PC-9 (cell line): ENCODE data around the gene UBE2G2. TPM values are rescaled to one million over a fixed set of nuclear protein-coding genes. Genes with fewer than 3 reads are reported as not detected.

ENCODE experiments used
- BruUV-seq: library from RNA; stranded (reverse); fragments of 400-500 nt; replicated peaks from 2 replicates; lab custom pipeline; 2021; lab: Mats Ljungman, UMichigan
- CTCF ChIA-PET: fragments of 300-600 bp; sonication (Branson Sonifier 250); formaldehyde crosslinking; loops from one replicate; lab custom pipeline; 2022; ENCODE audit warnings: antibody characterized with exemption; lab: Charles Lee
- POLR2A ChIA-PET: fragments of 300-600 bp; sonication (Branson Sonifier 250); formaldehyde crosslinking; loops from one replicate; lab custom pipeline; 2022; ENCODE audit warnings: antibody characterized with exemption; ENCODE audit not compliant: unreplicated experiment; lab: Charles Lee
- DNase-seq, 2 experiments: peaks; one replicate each; pipeline versions ENCODE4 v3.0.0 to v3.0.0-alpha.2; 2015 to 2022; ENCODE audit warnings: mixed read lengths in 1 of 2
- H2AFZ ChIP-seq: fragments of 200-600 bp; sonication (generic); 2 replicates; pipeline ENCODE4 v1.8.1; 2017; ENCODE audit warnings: antibody characterized with exemption
- H3F3A ChIP-seq: fragments of 200-600 bp; sonication (generic); 2 replicates; pipeline ENCODE4 v1.8.1; 2017; ENCODE audit warnings: antibody characterized with exemption, mild to moderate bottlenecking, low read depth; ENCODE audit not compliant: insufficient read depth
- H3K27ac ChIP-seq: fragments of 200-600 bp; sonication (generic); 2 replicates; pipeline ENCODE4 v1.6.1; 2016; ENCODE audit warnings: mixed run types
- H3K27me3 ChIP-seq: fragments of 200-600 bp; sonication (generic); 2 replicates; pipeline ENCODE4 v1.6.1; 2016; ENCODE audit warnings: low read depth, mixed run types; ENCODE audit not compliant: insufficient read depth
- H3K36me3 ChIP-seq: fragments of 200-600 bp; sonication (generic); 2 replicates; pipeline ENCODE4 v1.6.1; 2016; ENCODE audit warnings: low read depth, mixed run types
- H3K4me1 ChIP-seq: fragments of 200-600 bp; sonication (generic); replicated peaks from 2 replicates; pipeline ENCODE4 v1.6.1; 2016; ENCODE audit warnings: mixed run types; ENCODE audit not compliant: insufficient read depth
- H3K4me2 ChIP-seq: fragments of 200-600 bp; sonication (generic); 2 replicates; pipeline ENCODE4 v1.6.1; 2017; ENCODE audit warnings: mixed run types
- H3K4me3 ChIP-seq: fragments of 200-600 bp; sonication (generic); 2 replicates; pipeline ENCODE4 v1.6.1; 2016; ENCODE audit warnings: mixed run types
- H3K79me2 ChIP-seq: fragments of 200-600 bp; sonication (generic); 2 replicates; pipeline ENCODE4 v1.6.1; 2017; ENCODE audit warnings: low read depth, mixed run types
- H3K9me2 ChIP-seq: fragments of 200-600 bp; sonication (generic); 2 replicates; pipeline ENCODE4 v1.8.1; 2017; ENCODE audit warnings: mild to moderate bottlenecking; ENCODE audit not compliant: insufficient read depth
- H3K9me3 ChIP-seq: fragments of 200-600 bp; sonication (generic); 2 replicates; pipeline ENCODE4 v1.8.1; 2016; ENCODE audit warnings: low read depth; ENCODE audit not compliant: insufficient read depth
- H4K20me1 ChIP-seq: fragments of 200-600 bp; sonication (generic); 2 replicates; pipeline ENCODE4 v1.8.1; 2017; ENCODE audit not compliant: insufficient read depth
- CTCF ChIP-seq: fragments of 200-600 bp; sonication (generic); conservative IDR thresholded peaks from 2 replicates; pipeline ENCODE4 v1.6.1; 2017; ENCODE audit warnings: mixed run types, antibody characterized with exemption, mild to moderate bottlenecking, moderate library complexity
- EZH2 ChIP-seq: fragments of 200-600 bp; sonication (generic); IDR thresholded peaks from 2 replicates; pipeline ENCODE4 v1.8.0; 2017; ENCODE audit warnings: antibody characterized with exemption, low read depth
- intact Hi-C: fragments of 100-400 bp; cut with micrococcal nuclease; formaldehyde crosslinking; loops from one replicate; pipeline ENCODE4 v1.10.0; 2022; ENCODE audit not compliant: unreplicated experiment
- total RNA-seq: library from RNA; stranded (reverse); gene quantifications from 2 replicates; pipeline ENCODE4 v1.2.3, GENCODE V29; 2021

UBE2G2 gene
- total RNA-seq, 1 experiment from 2014 or later, result 51.9 TPM

GRCh38 chr21:44739316-44739715 lies 62.3 kb downstream of the UBE2G2 start:
- no peak for DNase-seq
- CTCF ChIA-PET, result no interaction called here
- Histone ChIP-seq H3K79me2 (no peaks in the 10 kb centered on the region), H3F3A (no peaks in the 10 kb centered on the region), H3K9me3 (no peaks in the 10 kb centered on the region), H3K9me2 (no peaks in the 10 kb centered on the region), H3K4me1 (peaks cover 10% of the 10 kb centered on the region; the same call in 1 of the 2 replicates), H3K27ac (no peak overlapping the region), H4K20me1 (no peaks in the 10 kb centered on the region), H2AFZ (no peak overlapping the region), H3K4me2 (no peak overlapping the region), H3K4me3 (no peak overlapping the region), H3K36me3 (no peaks in the 10 kb centered on the region), H3K27me3 (peaks cover 13% of the 10 kb centered on the region)
- TF ChIP-seq EZH2 (no peak), CTCF (no peak)
- BruUV-seq, result no TSS peak
- POLR2A ChIA-PET, result no interaction called here
- intact Hi-C loops, result no loop called here

GRCh38 chr21:44738621-44739020 lies 63.0 kb downstream of the UBE2G2 start:
- Histone ChIP-seq H3K27me3 (peaks cover 13% of the 10 kb centered on the region), H3K4me1 (peaks cover 10% of the 10 kb centered on the region; the same call in 1 of the 2 replicates), H3K9me2 (no peaks in the 10 kb centered on the region), H3F3A (no peaks in the 10 kb centered on the region), H4K20me1 (no peaks in the 10 kb centered on the region), H2AFZ (no peak overlapping the region), H3K9me3 (no peaks in the 10 kb centered on the region), H3K4me2 (no peak overlapping the region), H3K27ac (no peak overlapping the region), H3K79me2 (no peaks in the 10 kb centered on the region), H3K36me3 (no peaks in the 10 kb centered on the region), H3K4me3 (no peak overlapping the region)
- intact Hi-C loops, result no loop called here
- no peak for TF ChIP-seq EZH2
- no peak for TF ChIP-seq CTCF
- no peak for DNase-seq
- BruUV-seq, result no TSS peak
- POLR2A ChIA-PET, result no interaction called here
- CTCF ChIA-PET, result no interaction called here

- Histone ChIP-seq H4K20me1 (no peaks in the 10 kb centered on the region), H3K4me1 (peaks cover 10% of the 10 kb centered on the region; the same call in 1 of the 2 replicates), H3F3A (no peaks in the 10 kb centered on the region), H3K27ac (no peak overlapping the region), H2AFZ (no peak overlapping the region), H3K4me3 (no peak overlapping the region), H3K9me3 (no peaks in the 10 kb centered on the region), H3K27me3 (peaks cover 14% of the 10 kb centered on the region), H3K4me2 (no peak overlapping the region), H3K9me2 (no peaks in the 10 kb centered on the region), H3K36me3 (no peaks in the 10 kb centered on the region), H3K79me2 (no peaks in the 10 kb centered on the region)
- no peak for DNase-seq
- ChIA-PET CTCF (no interaction called here), POLR2A (no interaction called here)
- intact Hi-C loops, result no loop called here
- TF ChIP-seq EZH2 (no peak), CTCF (no peak)
- BruUV-seq, result no TSS peak
Observed at GRCh38 chr21:44737706-44738354, 63.8 kb downstream of the UBE2G2 start.
